Heart left ventricle (tissue), 16 donors: ENCODE data around the gene LRRC8E. TPM values are rescaled to one million over a fixed set of nuclear protein-coding genes. Genes with fewer than 3 reads are reported as not detected.

Source experiments
- ATAC-seq, 4 donors: fragments of 200-7000 bp; cut with Tn5 transposase; one replicate each; pipeline ENCODE4 v1.9.1; 2020 to 2022; ENCODE audit warnings: moderate library complexity in 4 of 4, mild to moderate bottlenecking in 3 of 4, moderate number of reproducible peaks in 1 of 4
- DNase-seq, 5 donors: peaks; one replicate each; pipeline ENCODE4 v3.0.0-alpha.2; 2020
- H3K27ac ChIP-seq, 12 donors: fragments of 200-600 bp; sonication (generic) in 4 of 12; one replicate each; pipeline versions ENCODE4 v1.5.0 to v1.8.0; 2016 to 2022; ENCODE audit warnings: mild to moderate bottlenecking in 2 of 12
- H3K27me3 ChIP-seq, 9 donors: fragments of 200-600 bp; sonication (generic) in 2 of 9; one replicate each; pipeline versions ENCODE4 v1.5.1 to v1.8.0; 2016 to 2022; ENCODE audit warnings: mild to moderate bottlenecking in 3 of 9
- H3K36me3 ChIP-seq, 9 donors: fragments of 200-600 bp; sonication (generic) in 2 of 9; one replicate each; pipeline versions ENCODE4 v1.5.0 to v1.8.0; 2018 to 2022; ENCODE audit warnings: mild to moderate bottlenecking in 2 of 9
- H3K4me1 ChIP-seq, 12 donors: fragments of 200-600 bp; sonication (generic) in 4 of 12; one replicate each; pipeline versions ENCODE4 v1.5.0 to v1.8.0; 2016 to 2022; ENCODE audit warnings: mild to moderate bottlenecking in 3 of 12
- H3K4me3 ChIP-seq, 12 donors: fragments of 200-600 bp; sonication (generic) in 4 of 12; one replicate each; pipeline versions ENCODE4 v1.5.0 to v1.8.0; 2017 to 2022; ENCODE audit warnings: mild to moderate bottlenecking in 9 of 12, moderate library complexity in 4 of 12
- H3K9me3 ChIP-seq, 12 donors: fragments of 200-600 bp; sonication (generic) in 4 of 12; one replicate each; pipeline versions ENCODE4 v1.5.0 to v1.8.0; 2016 to 2022; ENCODE audit warnings: mild to moderate bottlenecking in 1 of 12
- POLR2A ChIP-seq, 2 donors: fragments of 450-650 bp; IDR thresholded peaks; one replicate each; pipeline ENCODE4 v1.6.1; 2017; ENCODE audit warnings: antibody characterized with exemption in 2 of 2, mild to moderate bottlenecking in 2 of 2, moderate library complexity in 2 of 2
- WGBS, 4 donors: extraction: QIAGEN DNeasy Blood & Tissue Kit in 2 of 4; methylation state at CpG; one replicate each; pipeline versions ENCODE4 v1.1.5 to v1.1.7; 2013 to 2018; 5-methylcytosine and 5-hydroxymethylcytosine counted together
- intact Hi-C, 10 donors: fragments of 100-400 bp; cut with DNase I; formaldehyde crosslinking; loops; one replicate each; pipeline versions ENCODE4 v1.11.1 to v1.14.2; 2022
- polyA plus RNA-seq, 2 donors: library from polyadenylated mRNA; stranded (reverse); fragments of 200-250 nt; gene quantifications; one replicate each; pipeline ENCODE4 v1.2.3, GENCODE V29; 2013
- total RNA-seq, 9 donors: library from RNA; depleted of rRNA in 2 of 9; stranded (reverse); fragments of >200 nt in 2 of 9; fragmentation: NEBNext Ultra II Directional in 3 of 9; extraction: Animal tissue kit (Norgen Biotek cat#: 25700) in 3 of 9; gene quantifications; one replicate each; pipeline versions ENCODE4 v1.1.0 to v1.2.4, GENCODE V29; 2016 to 2023
- TF ChIP-seq, protein P1 (sequence below), 12 donors: fragments of 200-600 bp; sonication (generic) in 4 of 12; IDR thresholded peaks; one replicate each; pipeline versions ENCODE4 v1.5.0 to v1.8.0; 2018 to 2022; ENCODE audit warnings: antibody characterized with exemption in 12 of 12, mild to moderate bottlenecking in 5 of 12
- donor health status: ischemic (EF 13 %, LVEDD 7.1; RV severe dilation, severe dysfunction).
- donor health status: healthy with polysubstance abuse.
- donor health status: DM: no; HTN: yes; CAD: no.
- donor health status: DM: no; HTN: no; CAD: no.
- donor health status: ischemic (EF 25% LVEDD 6.9; RV normal size, moderate dysfunction).
- donor health status: ischemic (EF 25% LVEDD 5.7; RV mildly dilated, moderate dysfunction).
- donor health status: healthy.
- donor health status: DM: yes; HTN: yes; CAD: no.
- donor health status: ischemic (EF 35%, LVEDD 5.7; RV mildly dilated, moderate dysfunction).
- donor health status: nonischemic (EF 11% LVEDD 7.7; RV severe dilation, severe dysfunction).
- donor health status: DM: yes; HTN: yes; CAD: no.
- donor health status: PGD.
- donor health status: ischemic (EF 29% LVEDD 5.4; RV normal size, mild dysfunction).
- donor health status: nonischemic (EF 23%, LVEDD 6.1; RV moderate dilation, normal function).

The LRRC8E gene
- total and polyA plus RNA-seq, 11 donors, result 0.17 to 2.6 (median 1.00) TPM

- H3K4me1 ChIP-seq, result no peaks in the 10 kb centered on the region
- H3K27ac ChIP-seq, result no peak overlapping the region
- H3K36me3 ChIP-seq, result no peaks in the 10 kb centered on the region
- DNase-seq (no peak), ATAC-seq (no peak)
- WGBS, 4 donors, result 88 to 94% (median 89%) methylated on average over 11 of the region's 11 CpGs
- H3K27me3 ChIP-seq, result no peaks in the 10 kb centered on the region
- no peaks in the 10 kb centered on the region for H3K9me3 ChIP-seq
- TF ChIP-seq, protein P1, sequence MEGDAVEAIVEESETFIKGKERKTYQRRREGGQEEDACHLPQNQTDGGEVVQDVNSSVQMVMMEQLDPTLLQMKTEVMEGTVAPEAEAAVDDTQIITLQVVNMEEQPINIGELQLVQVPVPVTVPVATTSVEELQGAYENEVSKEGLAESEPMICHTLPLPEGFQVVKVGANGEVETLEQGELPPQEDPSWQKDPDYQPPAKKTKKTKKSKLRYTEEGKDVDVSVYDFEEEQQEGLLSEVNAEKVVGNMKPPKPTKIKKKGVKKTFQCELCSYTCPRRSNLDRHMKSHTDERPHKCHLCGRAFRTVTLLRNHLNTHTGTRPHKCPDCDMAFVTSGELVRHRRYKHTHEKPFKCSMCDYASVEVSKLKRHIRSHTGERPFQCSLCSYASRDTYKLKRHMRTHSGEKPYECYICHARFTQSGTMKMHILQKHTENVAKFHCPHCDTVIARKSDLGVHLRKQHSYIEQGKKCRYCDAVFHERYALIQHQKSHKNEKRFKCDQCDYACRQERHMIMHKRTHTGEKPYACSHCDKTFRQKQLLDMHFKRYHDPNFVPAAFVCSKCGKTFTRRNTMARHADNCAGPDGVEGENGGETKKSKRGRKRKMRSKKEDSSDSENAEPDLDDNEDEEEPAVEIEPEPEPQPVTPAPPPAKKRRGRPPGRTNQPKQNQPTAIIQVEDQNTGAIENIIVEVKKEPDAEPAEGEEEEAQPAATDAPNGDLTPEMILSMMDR (IDR thresholded peaks at IDR 0.05), result no peak
- no peak for TF ChIP-seq POLR2A (IDR thresholded peaks at IDR 0.05)
- intact Hi-C loops, result no loop called here
- no peak overlapping the region for H3K4me3 ChIP-seq
These were observed 46.3 kb upstream of the LRRC8E start for GRCh38 chr19:7841751-7842660.

- H3K4me3 ChIP-seq, result no peak overlapping the region
- intact Hi-C loops, result no loop called here
- ATAC-seq, result no peak
These were observed 45.5 kb upstream of the LRRC8E start for GRCh38 chr19:7842661-7843294.

GRCh38 chr19:7843521-7843920, 44.8 kb upstream of the LRRC8E start:
- ATAC-seq (no peak), DNase-seq (no peak)
- Histone ChIP-seq H3K4me3 (no peak overlapping the region), H3K27me3 (no peaks in the 10 kb centered on the region), H3K36me3 (peaks cover 0 to 5% (median 0%) of the 10 kb centered on the region in 9 donors), H3K9me3 (no peaks in the 10 kb centered on the region), H3K27ac (no peak overlapping the region), H3K4me1 (no peaks in the 10 kb centered on the region)
- TF ChIP-seq, protein P1 (IDR thresholded peaks at IDR 0.05), result no peak
- TF ChIP-seq POLR2A (IDR thresholded peaks at IDR 0.05), result no peak
- WGBS, 4 donors, result 88 to 92% (median 91%) methylated on average over 6 of the region's 6 CpGs
- intact Hi-C loops, result no loop called here

More at GRCh38 chr19:7842661-7843294, 45.5 kb upstream of the LRRC8E start:
- no peak for DNase-seq
- Histone ChIP-seq H3K9me3 (no peaks in the 10 kb centered on the region), H3K36me3 (peaks cover 0 to under 1% (median 0%) of the 10 kb centered on the region in 9 donors), H3K27me3 (no peaks in the 10 kb centered on the region), H3K27ac (no peak overlapping the region), H3K4me1 (no peaks in the 10 kb centered on the region)
- TF ChIP-seq, protein P1 (IDR thresholded peaks at IDR 0.05), result no peak
- TF ChIP-seq POLR2A (IDR thresholded peaks at IDR 0.05), result no peak
- 94 to 97% (median 96%) methylated on average over 12 of the region's 12 CpGs for WGBS, 4 donors

DNA sequence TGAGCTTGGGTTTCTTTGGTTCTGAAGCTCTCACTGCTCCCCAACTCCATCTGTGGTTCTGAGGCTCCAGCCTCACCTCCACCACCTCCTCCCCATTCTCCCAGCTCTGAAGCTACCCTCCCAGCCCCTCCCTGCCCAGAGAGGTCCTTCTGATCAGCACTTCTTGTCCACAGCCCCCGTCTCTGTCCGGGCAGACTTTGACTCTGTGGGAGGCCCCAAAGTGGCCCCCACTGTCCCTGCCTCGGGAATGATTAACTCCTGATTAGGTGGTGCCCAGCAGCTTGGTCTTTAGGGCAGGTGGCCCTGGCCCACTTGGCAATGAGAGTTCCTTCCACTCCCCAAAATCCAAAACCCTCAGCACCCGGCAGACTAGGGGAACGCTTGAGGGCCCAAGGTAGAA, 43.9 kb upstream of the LRRC8E start:
- DNase-seq (no peak), ATAC-seq (no peak)
- Histone ChIP-seq H3K36me3 (peaks cover 0 to 12% (median 0%) of the 10 kb centered on the region in 9 donors), H3K4me3 (no peak overlapping the region), H3K27me3 (no peaks in the 10 kb centered on the region), H3K4me1 (peaks cover 0 to under 1% (median 0%) of the 10 kb centered on the region in 12 donors), H3K9me3 (no peaks in the 10 kb centered on the region), H3K27ac (no peak overlapping the region)
- TF ChIP-seq, protein P1 (IDR thresholded peaks at IDR 0.05), result no peak
- no peak for TF ChIP-seq POLR2A (IDR thresholded peaks at IDR 0.05)
- intact Hi-C loops, result no loop called here
- 86 to 95% (median 90%) methylated on average over 3 to 5 of the region's 5 CpGs for WGBS, 4 donors
